ENCODE results near the gene DICER1.

DNA sequence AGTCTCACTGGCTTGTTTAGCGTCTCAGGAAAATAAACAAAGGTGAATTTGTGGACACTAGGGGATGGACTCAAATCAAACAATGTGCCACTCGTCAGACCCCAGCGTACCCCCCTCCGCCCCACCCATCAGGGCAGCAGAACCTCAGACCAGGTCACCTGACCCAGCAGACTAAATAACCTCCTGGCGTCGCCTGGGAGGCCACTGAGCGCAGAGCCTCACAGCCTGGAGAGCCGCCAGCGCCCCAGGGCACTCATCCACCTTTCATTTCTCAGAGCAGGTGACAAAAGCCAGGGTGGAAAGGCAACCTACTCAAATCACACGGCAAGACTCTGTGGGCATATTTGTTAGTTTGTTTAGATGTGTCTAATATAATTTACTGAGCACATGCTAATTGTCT lies 100.9 kb downstream of the DICER1 start:
- TF ChIP-seq POLR2A (IDR thresholded peaks at IDR 0.05) (no peak), EP300 (IDR thresholded peaks at IDR 0.05) (no peak)
- TF ChIP-seq, protein P1, sequence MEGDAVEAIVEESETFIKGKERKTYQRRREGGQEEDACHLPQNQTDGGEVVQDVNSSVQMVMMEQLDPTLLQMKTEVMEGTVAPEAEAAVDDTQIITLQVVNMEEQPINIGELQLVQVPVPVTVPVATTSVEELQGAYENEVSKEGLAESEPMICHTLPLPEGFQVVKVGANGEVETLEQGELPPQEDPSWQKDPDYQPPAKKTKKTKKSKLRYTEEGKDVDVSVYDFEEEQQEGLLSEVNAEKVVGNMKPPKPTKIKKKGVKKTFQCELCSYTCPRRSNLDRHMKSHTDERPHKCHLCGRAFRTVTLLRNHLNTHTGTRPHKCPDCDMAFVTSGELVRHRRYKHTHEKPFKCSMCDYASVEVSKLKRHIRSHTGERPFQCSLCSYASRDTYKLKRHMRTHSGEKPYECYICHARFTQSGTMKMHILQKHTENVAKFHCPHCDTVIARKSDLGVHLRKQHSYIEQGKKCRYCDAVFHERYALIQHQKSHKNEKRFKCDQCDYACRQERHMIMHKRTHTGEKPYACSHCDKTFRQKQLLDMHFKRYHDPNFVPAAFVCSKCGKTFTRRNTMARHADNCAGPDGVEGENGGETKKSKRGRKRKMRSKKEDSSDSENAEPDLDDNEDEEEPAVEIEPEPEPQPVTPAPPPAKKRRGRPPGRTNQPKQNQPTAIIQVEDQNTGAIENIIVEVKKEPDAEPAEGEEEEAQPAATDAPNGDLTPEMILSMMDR (IDR thresholded peaks at IDR 0.05) = no peak
